Measurements from ENCODE around the gene WWOX. TPM values are rescaled to one million over a fixed set of nuclear protein-coding genes. Genes with fewer than 3 reads are reported as not detected.

The WWOX gene
- total RNA-seq, 1 donor from 2014 or later: 18.6 TPM

- H3K27ac Mint-ChIP-seq (ENCODE audit: unreplicated experiment): no peak overlapping the region
- TF ChIP-seq, protein P1, sequence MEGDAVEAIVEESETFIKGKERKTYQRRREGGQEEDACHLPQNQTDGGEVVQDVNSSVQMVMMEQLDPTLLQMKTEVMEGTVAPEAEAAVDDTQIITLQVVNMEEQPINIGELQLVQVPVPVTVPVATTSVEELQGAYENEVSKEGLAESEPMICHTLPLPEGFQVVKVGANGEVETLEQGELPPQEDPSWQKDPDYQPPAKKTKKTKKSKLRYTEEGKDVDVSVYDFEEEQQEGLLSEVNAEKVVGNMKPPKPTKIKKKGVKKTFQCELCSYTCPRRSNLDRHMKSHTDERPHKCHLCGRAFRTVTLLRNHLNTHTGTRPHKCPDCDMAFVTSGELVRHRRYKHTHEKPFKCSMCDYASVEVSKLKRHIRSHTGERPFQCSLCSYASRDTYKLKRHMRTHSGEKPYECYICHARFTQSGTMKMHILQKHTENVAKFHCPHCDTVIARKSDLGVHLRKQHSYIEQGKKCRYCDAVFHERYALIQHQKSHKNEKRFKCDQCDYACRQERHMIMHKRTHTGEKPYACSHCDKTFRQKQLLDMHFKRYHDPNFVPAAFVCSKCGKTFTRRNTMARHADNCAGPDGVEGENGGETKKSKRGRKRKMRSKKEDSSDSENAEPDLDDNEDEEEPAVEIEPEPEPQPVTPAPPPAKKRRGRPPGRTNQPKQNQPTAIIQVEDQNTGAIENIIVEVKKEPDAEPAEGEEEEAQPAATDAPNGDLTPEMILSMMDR (IDR thresholded peaks at IDR 0.05; ENCODE audit: unreplicated experiment): no peak
- no peaks in the 10 kb centered on the region for H3K9me3 Mint-ChIP-seq (ENCODE audit: unreplicated experiment)
- no peak overlapping the region for H3K4me3 Mint-ChIP-seq (ENCODE audit: unreplicated experiment)
- DNase-seq (ENCODE audit: low spot score): no peak
- H3K27me3 Mint-ChIP-seq (ENCODE audit: unreplicated experiment): no peaks in the 10 kb centered on the region
- H3K4me1 Mint-ChIP-seq (ENCODE audit: unreplicated experiment): no peaks in the 10 kb centered on the region
- H3K36me3 Mint-ChIP-seq (ENCODE audit: low read depth, unreplicated experiment): no peaks in the 10 kb centered on the region
Observed at GRCh38 chr16:78759596-78759995, 660.1 kb downstream of the WWOX start.

DNA sequence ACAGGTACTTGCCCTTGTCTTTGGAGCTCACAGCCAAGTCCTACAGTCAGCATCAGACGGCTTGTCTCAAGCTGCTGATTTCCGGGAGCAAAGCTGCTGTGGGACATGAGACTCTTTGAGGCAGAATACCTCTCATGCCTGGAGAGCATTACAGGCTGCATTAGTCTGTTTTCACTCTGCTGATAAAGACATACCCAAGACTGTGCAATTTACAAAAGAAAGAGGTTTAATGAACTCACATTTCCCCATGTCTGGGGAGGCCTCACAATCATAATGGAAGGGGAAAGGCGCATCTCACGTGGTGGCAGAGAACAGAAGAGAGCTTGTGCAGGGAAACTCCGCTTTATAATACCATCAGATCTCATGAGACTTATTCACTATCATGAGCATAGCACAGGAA, 661.2 kb downstream of the WWOX start:
- H3K4me3 Mint-ChIP-seq (ENCODE audit: unreplicated experiment): no peak overlapping the region
- no peaks in the 10 kb centered on the region for H3K27me3 Mint-ChIP-seq (ENCODE audit: unreplicated experiment)
- no peaks in the 10 kb centered on the region for H3K36me3 Mint-ChIP-seq (ENCODE audit: low read depth, unreplicated experiment)
- TF ChIP-seq, protein P1 (IDR thresholded peaks at IDR 0.05; ENCODE audit: unreplicated experiment): no peak
- no peak for DNase-seq (ENCODE audit: low spot score)
- no peak overlapping the region for H3K27ac Mint-ChIP-seq (ENCODE audit: unreplicated experiment)
- H3K9me3 Mint-ChIP-seq (ENCODE audit: unreplicated experiment): no peaks in the 10 kb centered on the region
- H3K4me1 Mint-ChIP-seq (ENCODE audit: unreplicated experiment): no peaks in the 10 kb centered on the region

- H3K9me3 Mint-ChIP-seq (ENCODE audit: unreplicated experiment): no peaks in the 10 kb centered on the region
Observed at GRCh38 chr16:78761427-78761826, 662.0 kb downstream of the WWOX start.

DNA sequence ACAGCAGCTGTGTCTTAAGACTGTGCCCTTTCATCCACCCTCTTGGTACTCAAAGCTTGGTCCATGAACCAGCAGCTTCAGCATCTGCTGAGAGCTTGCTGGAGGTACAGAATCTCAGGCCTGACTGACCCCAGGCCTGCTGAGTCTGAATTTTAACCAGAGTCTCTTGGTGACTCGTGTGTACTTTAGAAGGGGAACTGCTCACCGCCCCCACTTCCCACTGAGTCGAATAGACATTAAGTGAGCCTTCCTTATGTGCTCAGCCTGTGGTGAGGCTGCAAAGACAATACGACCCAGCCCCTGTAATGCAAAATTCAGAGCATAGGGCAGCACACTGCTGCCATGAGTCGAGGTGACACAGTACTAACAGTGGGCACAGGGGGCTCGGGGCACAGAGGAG, 662.8 kb downstream of the WWOX start:
- Mint-ChIP-seq H3K4me3 (ENCODE audit: unreplicated experiment) (no peak overlapping the region), H3K27ac (ENCODE audit: unreplicated experiment) (no peak overlapping the region), H3K4me1 (ENCODE audit: unreplicated experiment) (no peaks in the 10 kb centered on the region), H3K27me3 (ENCODE audit: unreplicated experiment) (no peaks in the 10 kb centered on the region), H3K36me3 (ENCODE audit: low read depth, unreplicated experiment) (no peaks in the 10 kb centered on the region), H3K9me3 (ENCODE audit: unreplicated experiment) (no peaks in the 10 kb centered on the region)
- no peak for DNase-seq (ENCODE audit: low spot score)
- TF ChIP-seq, protein P1 (IDR thresholded peaks at IDR 0.05; ENCODE audit: unreplicated experiment): no peak

More at GRCh38 chr16:78761427-78761826, 662.0 kb downstream of the WWOX start:
- TF ChIP-seq, protein P1 (IDR thresholded peaks at IDR 0.05; ENCODE audit: unreplicated experiment): no peak
- H3K4me1 Mint-ChIP-seq (ENCODE audit: unreplicated experiment): no peaks in the 10 kb centered on the region
- no peak for DNase-seq (ENCODE audit: low spot score)
- no peak overlapping the region for H3K27ac Mint-ChIP-seq (ENCODE audit: unreplicated experiment)
- H3K4me3 Mint-ChIP-seq (ENCODE audit: unreplicated experiment): no peak overlapping the region
- no peaks in the 10 kb centered on the region for H3K36me3 Mint-ChIP-seq (ENCODE audit: low read depth, unreplicated experiment)
- no peaks in the 10 kb centered on the region for H3K27me3 Mint-ChIP-seq (ENCODE audit: unreplicated experiment)

GRCh38 chr16:78763821-78764440, 664.5 kb downstream of the WWOX start:
- Mint-ChIP-seq H3K4me1 (ENCODE audit: unreplicated experiment) (no peaks in the 10 kb centered on the region), H3K36me3 (ENCODE audit: low read depth, unreplicated experiment) (no peaks in the 10 kb centered on the region), H3K4me3 (ENCODE audit: unreplicated experiment) (no peak overlapping the region), H3K27ac (ENCODE audit: unreplicated experiment) (no peak overlapping the region), H3K9me3 (ENCODE audit: unreplicated experiment) (no peaks in the 10 kb centered on the region), H3K27me3 (ENCODE audit: unreplicated experiment) (peaks cover 3% of the 10 kb centered on the region)
- TF ChIP-seq, protein P1 (IDR thresholded peaks at IDR 0.05; ENCODE audit: unreplicated experiment): no peak
- no peak for DNase-seq (ENCODE audit: low spot score)
